22Rv1 (cell line): Measurements from ENCODE around the gene CCR6.

Source experiments
- H3K27ac ChIP-seq: fragments of 450-650 bp; 2 replicates; pipeline ENCODE4 v1.5.1; 2017
- CTCF ChIP-seq: fragments of 450-650 bp; IDR thresholded peaks from 2 replicates; pipeline ENCODE4 v1.5.1; 2017; ENCODE audit warnings: mild to moderate bottlenecking
- ZFX ChIP-seq: fragments of 450-650 bp; IDR thresholded peaks from 2 replicates; pipeline ENCODE4 v1.6.1; 2017; ENCODE audit warnings: antibody characterized with exemption, borderline replicate concordance

The CCR6 gene

GRCh38 chr6:167129562-167129961 lies 6.7 kb downstream of the CCR6 start:
- TF ChIP-seq CTCF (no peak), ZFX (no peak)
- no peak overlapping the region for H3K27ac ChIP-seq

- no peak overlapping the region for H3K27ac ChIP-seq
- no peak for TF ChIP-seq CTCF
- no peak for TF ChIP-seq ZFX
Measured at GRCh38 chr6:167130008-167130677, 7.2 kb downstream of the CCR6 start.

- H3K27ac ChIP-seq: no peak overlapping the region
- TF ChIP-seq ZFX (no peak), CTCF (no peak)
Measured at GRCh38 chr6:167130712-167131684, 8.1 kb downstream of the CCR6 start.

GRCh38 chr6:167134448-167135328 lies 11.8 kb downstream of the CCR6 start:
- no peak for TF ChIP-seq CTCF
- no peak for TF ChIP-seq ZFX
- H3K27ac ChIP-seq: no peak overlapping the region

GRCh38 chr6:167136376-167136775 lies 13.5 kb downstream of the CCR6 start:
- H3K27ac ChIP-seq: no peak overlapping the region
- no peak for TF ChIP-seq ZFX
- TF ChIP-seq CTCF: no peak

- TF ChIP-seq ZFX (no peak), CTCF (no peak)
- H3K27ac ChIP-seq: no peak overlapping the region
Measured at GRCh38 chr6:167137081-167137480, 14.2 kb downstream of the CCR6 start.
